Erythroblast (primary cell): Measurements from ENCODE around the gene RAMACL.

ENCODE experiments used
- GATA1 ChIP-seq: IDR thresholded peaks from 2 replicates; pipeline ENCODE4 v1.6.1; 2011; ENCODE audit warnings: low read depth, mild to moderate bottlenecking, control low read depth, low read length, moderate library complexity
- POLR2A ChIP-seq: IDR thresholded peaks from 2 replicates; pipeline ENCODE4 v1.6.1; 2011; ENCODE audit warnings: mild to moderate bottlenecking, low read length

GRCh38 chr6:166619912-166620311, 33.4 kb upstream of the RAMACL start:
- no peak for TF ChIP-seq POLR2A
- no peak for TF ChIP-seq GATA1
